Mononuclear cell (primary cell): Measurements from ENCODE around the gene TPD52L1. TPM values are rescaled to one million over a fixed set of nuclear protein-coding genes. Genes with fewer than 3 reads are reported as not detected.

ENCODE experiments used
- H3K27me3 ChIP-seq: 2 replicates; pipeline ENCODE4 v1.6.0; 2011; ENCODE audit warnings: low read length, control low read depth; ENCODE audit not compliant: insufficient read depth
- H3K4me1 ChIP-seq: 2 replicates; pipeline ENCODE4 v1.5.1; 2011; ENCODE audit warnings: mild to moderate bottlenecking, low read length, control low read depth; ENCODE audit not compliant: insufficient read depth
- H3K4me3 ChIP-seq: 2 replicates; pipeline ENCODE4 v1.5.1; 2011; ENCODE audit warnings: mild to moderate bottlenecking, low read length, moderate library complexity
- H3K9me3 ChIP-seq: 2 replicates; pipeline ENCODE4 v1.5.1; 2011; ENCODE audit warnings: low read depth, mild to moderate bottlenecking, control low read depth, low read length
- total RNA-seq: library from RNA; depleted of rRNA; stranded (reverse); fragments of >200 nt; gene quantifications from one replicate; pipeline ENCODE4 v1.2.3, GENCODE V29; 2012

TPD52L1 gene
- total RNA-seq, 1 donor = 0.31 TPM

GRCh38 chr6:125246566-125246965 is 93.0 kb downstream of the TPD52L1 start:
- Histone ChIP-seq H3K4me1 (no peaks in the 10 kb centered on the region), H3K27me3 (no peaks in the 10 kb centered on the region), H3K9me3 (peaks cover 15% of the 10 kb centered on the region), H3K4me3 (no peak overlapping the region)

DNA sequence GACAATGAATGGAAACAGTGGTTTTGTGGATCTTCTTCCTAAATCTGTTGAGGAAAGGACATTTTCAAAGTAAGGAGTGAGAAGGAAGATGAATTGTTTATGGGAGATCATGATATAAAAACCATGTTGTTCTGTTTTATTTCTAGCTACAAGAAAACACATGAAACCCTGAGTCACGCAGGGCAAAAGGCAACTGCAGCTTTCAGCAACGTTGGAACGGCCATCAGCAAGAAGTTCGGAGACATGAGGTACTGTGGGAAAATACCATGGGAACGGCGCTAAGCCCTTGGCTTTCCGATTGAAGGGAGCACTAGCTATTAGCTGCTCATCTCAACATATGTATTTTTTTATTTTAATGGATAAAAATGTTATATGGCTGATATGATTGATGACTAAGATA is 94.6 kb downstream of the TPD52L1 start:
- H3K9me3 ChIP-seq = peaks cover 4% of the 10 kb centered on the region
- H3K4me1 ChIP-seq = no peaks in the 10 kb centered on the region
- H3K4me3 ChIP-seq = no peak overlapping the region
- H3K27me3 ChIP-seq = no peaks in the 10 kb centered on the region

GRCh38 chr6:125250511-125250910 is 96.9 kb downstream of the TPD52L1 start:
- no peak overlapping the region for H3K4me3 ChIP-seq
- H3K4me1 ChIP-seq = no peaks in the 10 kb centered on the region
- H3K9me3 ChIP-seq = no peaks in the 10 kb centered on the region
- H3K27me3 ChIP-seq = no peaks in the 10 kb centered on the region

DNA sequence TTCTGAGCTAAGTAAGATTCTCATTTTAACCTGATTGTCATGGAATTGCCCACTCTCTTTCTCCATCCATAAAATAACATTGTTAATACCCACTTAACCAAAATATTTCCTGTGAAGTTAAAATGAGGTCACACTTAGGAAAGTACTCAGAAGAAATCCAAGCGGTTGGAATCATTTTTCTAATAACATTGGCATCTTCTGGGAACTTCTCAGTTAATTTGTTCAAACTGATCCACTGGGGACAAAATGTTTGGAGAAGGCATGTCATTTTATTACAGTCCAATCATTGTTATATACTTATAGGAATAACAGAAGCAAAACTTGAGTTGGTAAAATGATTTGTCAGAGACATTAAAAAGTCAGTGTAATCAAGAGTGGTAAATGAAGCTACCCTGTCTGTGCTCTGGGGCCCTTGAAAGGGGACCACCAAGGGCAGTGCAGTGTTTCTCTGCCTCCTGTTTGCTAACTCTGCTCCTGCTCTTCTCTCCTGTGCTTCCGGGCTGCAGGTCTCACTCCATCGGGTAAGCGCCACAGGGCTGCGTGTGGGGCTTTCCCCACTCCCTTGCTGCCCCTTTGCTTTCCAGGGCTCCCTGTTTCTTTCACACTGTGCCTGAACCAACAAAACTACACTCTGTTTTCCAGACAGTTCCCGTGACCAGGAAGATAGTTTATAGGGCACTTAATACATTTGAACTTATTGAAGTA is 98.1 kb downstream of the TPD52L1 start:
- H3K4me1 ChIP-seq = no peaks in the 10 kb centered on the region
- H3K9me3 ChIP-seq = no peaks in the 10 kb centered on the region
- H3K27me3 ChIP-seq = no peaks in the 10 kb centered on the region
- H3K4me3 ChIP-seq = no peak overlapping the region

DNA sequence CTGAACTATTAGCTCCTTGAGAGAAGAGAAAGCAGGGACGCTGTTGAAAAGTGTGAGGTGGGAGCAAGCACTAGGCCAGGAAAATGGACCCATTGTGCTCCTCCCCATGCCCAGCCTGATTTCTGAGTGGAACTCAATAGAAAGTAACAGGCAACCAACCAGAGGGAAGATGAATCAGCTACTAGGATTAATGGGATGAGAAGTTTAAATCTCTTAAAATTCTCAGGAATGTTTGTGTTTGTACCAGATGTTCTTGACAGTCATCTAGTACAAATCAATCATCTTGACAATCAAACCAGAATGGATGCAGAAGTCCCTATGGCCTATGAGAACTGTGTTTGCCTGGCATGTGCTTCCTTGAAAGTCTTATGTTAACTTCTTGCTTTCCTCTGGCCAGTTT is 99.3 kb downstream of the TPD52L1 start:
- no peaks in the 10 kb centered on the region for H3K27me3 ChIP-seq
- no peaks in the 10 kb centered on the region for H3K4me1 ChIP-seq
- H3K9me3 ChIP-seq = no peaks in the 10 kb centered on the region
- H3K4me3 ChIP-seq = no peak overlapping the region

DNA sequence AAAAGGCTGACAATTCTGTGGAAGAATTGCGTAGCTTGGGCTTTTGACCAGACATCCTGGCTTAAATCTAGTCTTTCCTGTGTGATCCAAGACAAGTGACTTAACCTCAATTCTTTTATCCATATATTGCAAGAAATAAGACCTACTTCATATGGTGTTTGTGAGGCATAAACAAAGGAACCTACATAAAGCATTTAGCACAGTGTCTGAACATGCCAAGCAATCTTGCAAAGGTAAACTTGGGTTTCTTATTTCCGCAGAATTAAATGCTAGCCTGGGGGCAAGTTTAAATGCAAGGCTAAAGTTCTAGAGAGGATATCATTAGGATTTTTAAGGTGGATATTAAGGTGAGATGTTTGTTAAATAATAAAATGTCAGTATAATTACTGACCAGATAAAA is 100.3 kb downstream of the TPD52L1 start:
- Histone ChIP-seq H3K4me3 (no peak overlapping the region), H3K4me1 (no peaks in the 10 kb centered on the region)

DNA sequence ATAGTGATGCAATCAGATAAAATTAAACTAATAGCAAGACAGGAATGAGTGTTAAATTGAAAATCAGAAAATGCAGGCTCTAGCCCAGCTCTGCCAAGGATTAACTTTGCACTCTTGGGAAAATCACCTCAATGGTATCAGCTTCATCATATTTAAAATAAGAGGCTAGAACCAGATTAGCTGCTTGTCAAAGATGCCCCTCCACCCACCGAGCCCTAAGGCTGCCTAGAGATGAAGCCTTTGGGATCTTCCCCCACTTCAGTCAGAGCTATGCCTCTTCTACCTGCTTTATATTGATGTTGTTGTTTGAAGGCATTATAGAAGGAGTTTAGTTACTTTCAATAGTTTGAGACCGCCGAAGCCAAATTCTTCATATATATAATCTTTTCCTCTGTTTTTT is 100.7 kb downstream of the TPD52L1 start:
- no peaks in the 10 kb centered on the region for H3K9me3 ChIP-seq
- H3K4me1 ChIP-seq = no peaks in the 10 kb centered on the region
- no peaks in the 10 kb centered on the region for H3K27me3 ChIP-seq
- H3K4me3 ChIP-seq = no peak overlapping the region

More for the DNA sequence above, 100.3 kb downstream of the TPD52L1 start:
- no peaks in the 10 kb centered on the region for H3K9me3 ChIP-seq
- no peaks in the 10 kb centered on the region for H3K27me3 ChIP-seq

DNA sequence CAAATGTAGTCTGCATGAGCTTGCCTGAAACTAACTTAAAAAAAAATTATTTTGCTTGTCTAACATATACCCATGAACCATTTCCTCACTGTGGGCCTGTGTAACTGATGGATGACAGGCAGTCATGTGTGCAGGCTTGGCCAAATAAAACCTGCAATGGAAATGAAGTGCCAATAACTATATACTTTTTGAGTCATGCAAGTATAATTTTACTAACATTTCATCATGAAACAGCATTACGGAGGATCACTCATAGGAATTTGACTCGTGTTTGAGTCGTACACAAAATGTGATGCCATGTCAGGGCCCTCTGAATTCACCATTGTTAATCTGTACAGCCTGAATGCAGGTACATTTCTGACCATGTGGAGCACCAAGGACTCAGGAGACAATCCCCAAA is 101.6 kb downstream of the TPD52L1 start:
- Histone ChIP-seq H3K4me3 (no peak overlapping the region), H3K27me3 (no peaks in the 10 kb centered on the region), H3K9me3 (no peaks in the 10 kb centered on the region), H3K4me1 (no peaks in the 10 kb centered on the region)

DNA sequence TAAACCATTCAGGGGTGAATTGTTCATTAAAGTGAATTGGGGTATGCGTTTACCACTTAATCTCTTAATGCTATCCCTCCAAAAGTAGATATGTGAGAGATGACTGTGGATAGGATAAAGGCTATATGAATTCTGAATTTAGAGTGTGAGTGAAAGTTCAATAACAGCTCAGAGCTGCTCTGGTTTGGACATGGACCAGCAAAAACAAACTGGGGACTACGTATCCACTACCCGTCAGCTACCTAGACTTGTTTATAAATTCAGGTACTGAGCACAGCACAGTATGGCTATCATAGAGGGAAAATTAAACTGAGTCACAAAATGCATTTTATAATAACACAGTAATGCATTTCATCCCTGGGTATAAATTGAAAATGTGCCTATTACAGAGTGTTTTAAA is 103.8 kb downstream of the TPD52L1 start:
- H3K4me1 ChIP-seq = no peaks in the 10 kb centered on the region

GRCh38 chr6:125258651-125259353 is 105.2 kb downstream of the TPD52L1 start:
- no peaks in the 10 kb centered on the region for H3K4me1 ChIP-seq

More for the DNA sequence above, 103.8 kb downstream of the TPD52L1 start:
- H3K9me3 ChIP-seq = peaks cover 8% of the 10 kb centered on the region
- H3K4me3 ChIP-seq = no peak overlapping the region
- no peaks in the 10 kb centered on the region for H3K27me3 ChIP-seq

GRCh38 chr6:125259354-125259736 is 105.8 kb downstream of the TPD52L1 start:
- Histone ChIP-seq H3K4me3 (no peak overlapping the region), H3K4me1 (no peaks in the 10 kb centered on the region), H3K9me3 (peaks cover 9% of the 10 kb centered on the region), H3K27me3 (no peaks in the 10 kb centered on the region)

More at GRCh38 chr6:125258651-125259353, 105.2 kb downstream of the TPD52L1 start:
- Histone ChIP-seq H3K4me3 (no peak overlapping the region), H3K27me3 (no peaks in the 10 kb centered on the region), H3K9me3 (peaks cover 9% of the 10 kb centered on the region)

DNA sequence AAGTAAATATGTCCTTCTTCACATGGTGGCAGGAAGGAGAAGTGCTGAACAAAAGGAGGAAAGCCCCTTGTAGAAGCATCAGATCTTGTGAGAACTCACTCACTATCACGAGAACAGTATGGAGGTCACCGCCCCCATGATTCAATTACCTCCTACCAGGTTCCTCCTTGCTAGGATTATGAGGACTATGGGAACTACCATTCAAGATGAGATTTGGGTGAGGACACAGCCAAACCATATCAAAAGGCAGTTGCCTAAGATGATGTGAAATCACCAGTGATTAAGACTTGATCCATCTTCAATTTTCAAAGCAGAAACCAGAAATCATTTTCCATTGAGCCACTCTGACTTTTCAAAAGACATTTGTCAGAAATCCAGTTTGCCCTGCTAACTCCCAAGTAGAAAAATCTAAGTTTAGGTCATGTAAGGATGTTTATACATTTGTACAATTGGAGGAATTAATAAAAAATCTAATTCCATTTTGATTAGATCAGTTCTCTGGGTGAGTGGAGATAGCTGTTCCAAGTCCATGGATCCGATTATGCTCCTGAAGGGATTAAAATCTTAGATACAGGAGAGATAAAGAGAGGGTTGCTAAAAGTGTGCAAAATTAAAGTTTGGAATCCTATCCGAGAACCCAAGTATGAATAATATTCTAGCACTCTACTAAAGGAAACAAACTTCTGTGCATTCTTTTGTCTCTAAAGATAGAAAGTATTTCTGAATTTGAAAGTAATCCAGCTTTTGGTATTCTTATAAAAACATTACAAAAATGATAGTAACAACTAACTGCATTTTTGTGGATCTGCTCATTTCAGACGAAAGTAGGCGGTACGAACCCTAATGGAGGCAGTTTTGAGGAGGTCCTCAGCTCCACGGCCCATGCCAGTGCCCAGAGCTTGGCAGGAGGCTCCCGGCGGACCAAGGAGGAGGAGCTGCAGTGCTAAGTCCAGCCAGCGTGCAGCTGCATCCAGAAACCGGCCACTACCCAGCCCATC is 108.7 kb downstream of the TPD52L1 start:
- H3K27me3 ChIP-seq = no peaks in the 10 kb centered on the region
- H3K4me1 ChIP-seq = no peaks in the 10 kb centered on the region
- no peak overlapping the region for H3K4me3 ChIP-seq
- peaks cover 9% of the 10 kb centered on the region for H3K9me3 ChIP-seq

- no peaks in the 10 kb centered on the region for H3K4me1 ChIP-seq
- H3K9me3 ChIP-seq = peaks cover 9% of the 10 kb centered on the region
- H3K4me3 ChIP-seq = no peak overlapping the region
- H3K27me3 ChIP-seq = no peaks in the 10 kb centered on the region
Measured at GRCh38 chr6:125264476-125264875, 110.9 kb downstream of the TPD52L1 start.

- Histone ChIP-seq H3K4me1 (no peaks in the 10 kb centered on the region), H3K4me3 (no peak overlapping the region), H3K9me3 (no peaks in the 10 kb centered on the region), H3K27me3 (no peaks in the 10 kb centered on the region)
Measured at GRCh38 chr6:125267806-125268523, 114.4 kb downstream of the TPD52L1 start.
